IPS-NIHi11 (cell line): ENCODE data around the gene CDC27.
"Not testable (repeated sequence)": the region's sequence is repeated elsewhere in the genome, so short reads cannot be mapped to it uniquely, and the experiment has no call there.

ENCODE experiments used
- DNase-seq: peaks from one replicate; pipeline ENCODE4 v3.0.0; 2012; ENCODE audit warnings: mixed read lengths, low spot score

The CDC27 gene

GRCh38 chr17:47188876-47189731, at the start of gene CDC27:
Gene CDC27 (minus strand): TSS chr17:47189295. CDS start chr17:47189172, 123 bp downstream.
- peak; percentile 98 for DNase-seq

GRCh38 chr17:47238321-47239010, 49.4 kb upstream of the CDC27 start:
- no peak for DNase-seq

- no peak for DNase-seq
Observed at GRCh38 chr17:47237841-47238240, 48.7 kb upstream of the CDC27 start.

- no peak for DNase-seq
Observed at GRCh38 chr17:47235923-47236322, 46.8 kb upstream of the CDC27 start.

GRCh38 chr17:47235506-47235905, 46.4 kb upstream of the CDC27 start:
- no peak for DNase-seq

- no peak for DNase-seq
Observed at GRCh38 chr17:47232465-47232864, 43.4 kb upstream of the CDC27 start.

GRCh38 chr17:47231866-47232265, 42.8 kb upstream of the CDC27 start:
- no peak for DNase-seq

- DNase-seq = no peak
Observed at GRCh38 chr17:47231334-47231733, 42.2 kb upstream of the CDC27 start.

GRCh38 chr17:47230864-47231263, 41.8 kb upstream of the CDC27 start:
- DNase-seq = no peak

- DNase-seq = peak; percentile 92
Observed at GRCh38 chr17:47229535-47230443, 40.7 kb upstream of the CDC27 start.

- DNase-seq = no peak
Observed at GRCh38 chr17:47227862-47228261, 38.8 kb upstream of the CDC27 start.

GRCh38 chr17:47225911-47226688, 37.0 kb upstream of the CDC27 start:
- no peak for DNase-seq

- no peak for DNase-seq
Observed at GRCh38 chr17:47225436-47225858, 36.4 kb upstream of the CDC27 start.

GRCh38 chr17:47224966-47225365, 35.9 kb upstream of the CDC27 start:
- no peak for DNase-seq

GRCh38 chr17:47224077-47224476, 35.0 kb upstream of the CDC27 start:
- not testable (repeated sequence) for DNase-seq

- no peak for DNase-seq
Observed at GRCh38 chr17:47223460-47223859, 34.4 kb upstream of the CDC27 start.

GRCh38 chr17:47223007-47223406, 33.9 kb upstream of the CDC27 start:
- no peak for DNase-seq

- no peak for DNase-seq
Observed at GRCh38 chr17:47222047-47222446, 33.0 kb upstream of the CDC27 start.

- no peak for DNase-seq
Observed at GRCh38 chr17:47221154-47221553, 32.1 kb upstream of the CDC27 start.

- no peak for DNase-seq
Observed at GRCh38 chr17:47220531-47220999, 31.5 kb upstream of the CDC27 start.
